ENCODE results near the gene RALGAPA1.
"Not testable (repeated sequence)": the region's sequence is repeated elsewhere in the genome, so short reads cannot be mapped to it uniquely, and the experiment has no call there.

RALGAPA1 gene

DNA sequence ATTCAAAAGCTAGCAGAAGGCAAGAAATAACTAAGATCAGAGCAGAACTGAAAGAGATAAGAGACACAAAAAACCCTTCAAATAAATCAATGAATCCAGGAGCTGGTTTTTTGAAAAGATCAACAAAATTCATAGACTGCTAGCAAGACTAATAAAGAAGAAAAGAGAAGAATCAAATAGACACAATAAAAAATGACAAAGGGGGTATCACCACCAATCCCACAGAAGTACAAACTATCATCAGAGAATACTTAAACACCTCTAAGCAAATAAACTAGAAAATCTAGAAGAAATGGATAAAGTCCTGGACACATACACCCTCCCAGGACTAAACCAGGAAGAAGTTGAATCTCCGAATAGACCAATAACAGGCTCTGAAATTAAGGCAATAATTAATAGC is 189.6 kb downstream of the RALGAPA1 start:
- not testable (repeated sequence) for DNase-seq

DNA sequence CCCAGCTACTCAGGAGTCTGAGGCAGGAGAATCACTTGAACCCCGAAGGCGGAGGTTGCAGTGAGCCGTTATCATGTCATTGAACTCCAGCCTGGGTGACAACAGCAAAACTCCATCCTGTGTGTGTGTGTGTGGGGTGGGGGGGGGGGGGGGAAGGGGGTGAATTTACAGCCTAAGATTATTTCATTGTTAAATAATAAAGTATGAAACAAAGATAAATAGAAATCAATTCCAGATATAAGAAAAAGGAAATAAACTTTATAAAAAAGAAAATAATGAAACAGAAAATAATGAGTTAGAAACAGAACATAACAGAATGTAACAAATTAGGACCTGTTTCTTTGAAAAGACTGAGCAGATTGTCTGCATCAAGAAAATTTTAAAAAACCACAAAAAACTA is 191.6 kb downstream of the RALGAPA1 start:
- DNase-seq = no peak

DNA sequence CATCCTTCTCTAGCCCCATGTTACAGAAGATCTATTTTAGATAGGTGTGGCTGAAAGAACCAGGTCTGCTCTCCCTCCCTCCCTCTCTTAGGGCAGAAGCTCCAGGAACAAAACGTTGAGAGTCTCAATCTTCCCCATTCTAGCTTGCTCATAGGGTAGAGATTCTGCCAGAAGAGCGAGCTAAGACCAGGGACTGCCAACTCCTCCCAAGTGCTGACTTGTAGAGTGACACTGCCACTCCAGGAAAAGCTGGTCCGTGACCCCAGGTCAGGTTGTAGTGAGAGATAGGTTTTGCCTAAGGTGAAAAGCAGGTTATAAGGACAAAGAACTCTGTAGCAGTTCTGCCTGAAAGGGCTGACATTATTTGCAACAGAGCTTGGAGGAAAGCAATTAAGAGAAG is 201.7 kb downstream of the RALGAPA1 start:
- no peak for DNase-seq

DNA sequence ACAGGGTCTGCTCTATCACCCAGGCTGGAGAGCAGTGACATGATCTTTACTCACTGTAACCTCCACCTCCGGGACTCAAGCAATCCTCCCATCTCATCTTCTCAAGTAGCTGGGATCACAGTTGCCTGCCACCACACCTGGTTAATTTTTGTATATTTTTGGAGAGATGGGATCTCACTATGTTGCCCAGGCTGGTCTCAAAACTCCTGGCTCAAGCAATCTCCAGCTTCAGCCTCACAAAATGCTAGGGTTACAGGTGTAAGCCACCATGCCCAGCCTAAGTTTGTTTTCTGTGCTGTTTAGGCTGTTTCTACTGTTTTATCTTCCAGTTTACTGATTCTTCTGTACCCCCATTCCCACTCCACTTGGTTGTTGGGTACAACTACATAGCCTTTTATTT is 208.8 kb downstream of the RALGAPA1 start:
- DNase-seq = no peak

DNA sequence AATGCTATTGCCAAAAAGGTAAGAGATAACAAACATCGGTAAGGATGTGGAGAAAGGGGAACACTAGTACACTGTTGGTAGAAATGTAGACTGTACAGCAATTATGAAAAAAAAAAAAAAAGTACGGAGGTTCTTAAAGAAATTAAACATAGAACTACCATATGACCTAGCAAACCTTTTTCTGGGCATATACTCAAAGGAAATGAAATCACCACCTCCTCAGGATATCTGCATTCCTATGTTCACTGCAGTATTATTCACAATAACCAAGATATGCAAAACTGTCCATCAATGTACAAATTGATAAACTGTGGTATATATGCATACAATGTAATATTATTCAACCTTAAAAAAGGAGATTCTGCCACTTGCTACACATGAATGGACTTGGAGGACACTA is 214.5 kb downstream of the RALGAPA1 start:
- DNase-seq = no peak

DNA sequence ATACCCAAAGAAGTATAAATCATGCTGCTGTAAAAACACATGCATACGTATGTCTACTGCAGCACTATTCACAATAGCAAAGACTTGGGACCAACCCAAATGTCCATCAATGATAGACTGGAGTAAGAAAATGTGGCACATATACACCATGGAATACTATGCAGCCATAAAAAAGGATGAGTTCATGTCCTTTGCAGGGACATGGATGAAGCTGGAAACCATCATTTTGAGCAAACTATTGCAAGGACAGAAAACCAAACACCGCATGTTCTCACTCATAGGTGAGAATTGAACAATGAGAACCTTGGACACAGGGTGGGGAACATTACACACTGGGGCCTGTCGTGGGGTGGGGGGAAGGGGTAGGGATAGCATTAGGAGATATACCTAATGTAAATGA is 221.7 kb downstream of the RALGAPA1 start:
- DNase-seq = not testable (repeated sequence)

DNA sequence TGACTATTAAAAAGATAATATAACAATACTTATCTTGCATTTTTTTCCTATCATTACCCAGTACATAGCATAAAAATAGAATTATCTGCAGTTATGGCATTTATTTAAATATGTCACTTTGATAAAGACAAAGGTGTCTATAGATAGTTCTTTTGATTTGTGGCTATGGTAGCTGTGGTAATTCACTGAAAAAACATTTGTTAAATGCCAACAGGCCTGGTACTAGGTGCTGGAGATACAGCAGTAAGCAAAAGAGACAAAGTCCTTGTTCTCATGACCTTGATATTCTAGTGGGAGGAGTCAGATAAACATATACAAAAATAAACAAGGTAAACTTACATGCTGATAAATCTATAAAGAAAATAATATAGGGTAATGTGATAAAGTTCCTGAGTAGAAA is 230.5 kb downstream of the RALGAPA1 start:
- no peak for DNase-seq

DNA sequence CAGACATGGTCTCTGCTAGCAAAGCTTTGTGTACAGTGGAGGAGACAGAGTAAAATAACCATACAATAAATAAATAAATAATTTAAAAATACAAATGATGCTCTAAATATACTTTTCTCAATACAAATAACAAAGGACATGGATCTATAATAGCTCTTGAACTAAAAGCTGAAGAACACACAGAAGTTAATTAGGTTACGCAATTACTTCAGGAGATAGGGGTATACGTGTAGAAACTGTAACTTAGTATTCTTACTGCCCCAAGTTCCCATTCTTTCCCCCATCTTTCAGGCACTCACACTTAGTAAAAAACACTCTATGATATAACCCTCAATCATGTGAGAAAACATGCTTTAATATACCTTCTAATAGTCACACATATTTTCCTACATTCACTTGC is 231.0 kb downstream of the RALGAPA1 start:
- no peak for DNase-seq

DNA sequence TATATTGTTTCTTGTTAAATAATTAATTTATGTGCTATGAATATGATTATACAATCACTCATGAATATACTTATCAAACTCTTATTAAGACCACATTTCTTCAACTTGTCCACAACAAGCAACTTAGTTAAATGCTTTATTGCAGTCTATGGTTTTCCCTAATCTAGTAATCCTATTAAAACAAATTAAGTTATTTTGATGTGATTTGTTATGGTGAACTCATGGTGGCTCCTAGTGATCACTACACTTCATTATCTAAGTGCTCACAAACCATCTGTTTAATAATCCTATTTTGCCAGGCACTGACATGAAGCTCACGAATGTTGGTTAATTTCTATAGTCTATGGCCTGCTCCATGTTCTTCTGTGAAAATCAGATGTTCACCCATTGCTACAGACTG is 232.2 kb downstream of the RALGAPA1 start:
- no peak for DNase-seq

DNA sequence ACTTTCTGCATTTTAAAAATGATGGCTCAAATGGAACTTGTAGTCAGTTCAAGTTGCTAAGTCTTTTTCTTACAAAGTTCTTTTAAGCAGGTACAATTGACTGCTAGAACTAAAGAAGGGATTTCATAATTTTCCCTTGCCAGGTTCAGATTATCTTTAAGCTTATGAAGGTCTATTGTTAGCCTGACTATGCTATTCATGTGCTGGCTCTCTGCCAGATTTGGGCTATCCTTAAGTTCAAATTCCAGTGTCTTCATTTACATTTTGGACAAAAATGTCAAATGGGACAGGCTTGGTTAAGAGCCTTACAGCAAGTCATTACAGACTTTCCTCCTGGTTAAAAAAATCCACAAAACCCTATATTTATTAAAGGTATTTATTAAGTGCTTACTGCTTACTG is 232.8 kb downstream of the RALGAPA1 start:
- DNase-seq = no peak

DNA sequence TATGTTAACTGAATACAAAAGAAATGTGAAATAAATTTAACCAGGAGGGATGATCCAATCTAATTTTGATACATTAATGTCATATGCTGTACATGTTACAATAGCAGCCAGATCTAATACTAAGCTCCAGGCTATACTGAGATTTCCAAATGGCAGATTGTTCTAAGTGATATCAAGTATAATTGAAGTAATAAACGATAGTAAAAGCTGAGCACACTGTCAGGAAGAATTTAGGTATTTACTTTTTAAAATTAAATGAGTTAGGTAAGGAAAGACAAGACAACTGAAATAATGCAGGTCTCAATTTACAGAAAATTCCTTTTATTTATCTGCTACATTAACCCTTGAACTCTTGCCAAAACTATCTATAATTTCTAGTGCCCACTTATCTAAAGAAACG is 235.2 kb downstream of the RALGAPA1 start:
- no peak for DNase-seq

DNA sequence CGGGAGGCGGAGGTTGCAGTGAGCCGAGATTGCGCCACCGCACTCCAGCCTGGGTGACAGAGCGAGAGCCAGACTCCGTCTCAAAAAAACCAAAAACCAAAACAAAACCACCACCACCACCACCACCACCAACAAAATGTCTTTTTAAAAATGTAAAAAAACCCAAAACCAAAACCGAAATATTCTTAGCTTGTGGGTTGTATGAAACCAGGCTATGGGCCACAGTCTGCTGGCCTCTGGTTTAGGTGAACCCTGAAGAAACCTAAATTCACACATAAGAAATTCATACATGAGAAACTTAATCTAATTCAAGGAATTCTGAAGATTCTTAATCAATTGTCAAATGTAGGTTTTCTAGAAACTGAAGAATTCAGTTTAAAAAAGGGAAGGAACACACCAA is 237.5 kb downstream of the RALGAPA1 start:
- DNase-seq = no peak

DNA sequence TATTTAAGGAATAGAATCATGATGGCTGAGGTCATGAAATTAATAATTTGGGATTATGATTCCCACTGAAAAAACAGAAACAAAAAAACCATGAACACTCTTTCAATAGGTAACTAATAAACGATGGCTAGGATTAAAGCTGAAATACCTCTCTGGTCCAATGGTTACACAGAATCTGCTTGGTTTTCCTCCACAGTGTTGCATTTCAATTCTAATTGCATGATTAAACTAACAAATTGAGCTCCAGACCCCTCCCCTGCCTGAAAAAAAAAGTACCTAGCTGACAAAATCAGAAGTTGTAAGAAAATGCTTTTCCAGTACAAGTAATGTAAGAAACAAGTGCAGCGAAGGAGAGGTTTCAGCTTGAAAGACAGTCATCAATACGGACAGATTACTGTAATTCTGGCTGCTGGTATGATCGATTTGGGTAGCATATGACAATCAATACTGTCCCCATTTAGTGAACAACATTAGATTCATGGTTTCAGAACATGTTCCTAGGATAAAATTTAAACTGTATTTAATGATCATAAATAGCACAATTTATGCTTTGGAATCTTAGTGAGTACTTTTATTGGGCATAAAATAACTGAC is 243.1 kb downstream of the RALGAPA1 start:
- no peak for DNase-seq

DNA sequence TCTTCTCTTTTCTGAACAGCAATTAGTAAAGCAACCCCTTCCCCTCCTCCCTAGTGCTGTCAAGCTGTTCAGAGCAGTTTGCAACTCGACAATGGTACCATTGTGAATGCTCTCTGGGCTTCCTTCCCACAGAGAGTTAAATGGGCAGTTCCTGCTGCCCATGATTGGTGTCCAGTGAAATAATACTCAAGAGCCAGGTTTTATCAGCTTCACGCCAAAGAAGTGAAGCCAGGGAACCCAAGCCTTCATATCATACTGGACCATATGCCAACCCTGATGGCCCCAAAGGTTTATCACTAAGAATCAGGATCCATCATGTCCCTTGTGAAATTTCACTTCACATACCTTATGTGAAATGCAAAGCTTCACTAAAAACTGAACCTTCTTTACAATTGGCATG is 250.4 kb downstream of the RALGAPA1 start:
- peak; percentile 64 for DNase-seq

DNA sequence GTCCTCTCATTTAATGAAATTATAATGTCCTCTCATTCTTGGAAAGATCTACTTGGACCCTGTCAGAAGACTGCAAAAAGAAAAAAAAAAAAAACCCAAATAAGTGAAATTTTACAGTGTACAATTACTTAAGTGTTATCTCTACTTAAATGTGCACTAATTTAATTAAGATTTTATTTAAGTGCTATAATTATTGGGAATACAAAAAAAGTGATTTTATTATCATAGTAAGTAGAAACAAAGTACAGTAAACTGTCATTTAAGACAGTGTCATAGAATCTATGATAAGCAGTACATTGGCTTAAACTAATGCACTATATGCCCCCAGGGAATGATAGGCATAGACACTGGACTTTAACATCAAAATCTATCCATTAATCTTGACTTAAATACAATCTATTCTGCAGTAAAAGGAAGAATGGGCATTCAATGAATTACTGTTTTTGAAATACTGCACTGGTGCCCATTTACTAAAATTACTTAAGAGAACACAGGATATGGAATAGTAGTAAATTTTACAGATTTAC is 251.8 kb downstream of the RALGAPA1 start:
- DNase-seq = no peak

DNA sequence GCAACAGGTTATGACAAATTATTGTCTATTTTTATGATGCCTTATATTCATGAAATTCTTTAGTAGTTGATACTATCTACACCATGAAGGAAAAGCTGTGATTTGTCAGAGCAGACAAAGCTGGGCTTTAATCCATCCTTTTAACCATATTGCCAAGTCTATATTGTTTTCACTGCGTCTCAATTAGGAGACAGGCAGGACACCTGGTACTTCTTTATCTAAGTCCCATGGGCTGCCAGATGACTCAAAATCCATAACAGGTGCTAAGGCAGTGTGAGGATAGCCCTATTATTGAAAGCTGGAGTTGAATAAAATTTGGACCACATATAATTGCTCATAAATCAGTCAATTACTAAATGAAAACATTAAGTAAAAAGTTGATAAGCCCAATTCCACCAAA is 252.5 kb downstream of the RALGAPA1 start:
- DNase-seq = no peak

DNA sequence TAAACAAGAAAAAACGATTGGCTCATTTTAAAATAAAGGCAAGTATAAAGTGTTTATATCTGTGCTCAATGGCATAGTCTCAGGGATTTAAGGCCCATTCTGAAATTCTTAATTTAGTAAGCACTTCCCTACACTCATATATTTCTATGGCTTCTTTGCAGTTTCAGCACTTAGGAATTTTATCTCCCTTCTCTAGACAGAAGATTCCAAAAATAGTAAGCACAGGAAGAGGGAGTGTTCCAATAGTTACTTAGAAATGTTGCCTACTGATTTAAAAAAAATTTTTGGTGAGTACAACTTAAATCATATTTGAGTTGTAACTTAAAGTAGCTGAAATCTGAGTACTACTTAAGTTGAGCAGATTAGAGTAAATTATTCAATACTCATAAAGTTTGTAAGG is 255.3 kb downstream of the RALGAPA1 start:
- no peak for DNase-seq

DNA sequence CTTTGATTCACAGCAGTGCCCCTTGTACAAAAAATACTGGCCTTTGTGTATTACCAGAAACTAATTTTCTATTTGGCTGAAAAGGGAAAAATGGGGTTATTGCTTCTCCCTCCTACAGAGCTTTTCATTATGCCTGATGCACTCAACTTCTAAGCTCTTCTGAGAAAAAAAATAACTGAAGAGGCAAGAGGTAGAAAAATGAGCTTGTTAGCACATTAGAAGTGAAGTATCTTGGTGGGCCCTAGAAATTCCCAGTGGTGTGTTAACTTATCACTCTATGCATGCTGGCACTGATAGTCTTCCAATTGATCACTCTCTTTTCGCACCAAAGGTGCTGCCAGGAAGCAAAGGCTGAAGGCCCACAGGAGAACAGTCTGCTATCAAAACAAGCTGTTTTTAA is 258.0 kb downstream of the RALGAPA1 start:
- DNase-seq = no peak

DNA sequence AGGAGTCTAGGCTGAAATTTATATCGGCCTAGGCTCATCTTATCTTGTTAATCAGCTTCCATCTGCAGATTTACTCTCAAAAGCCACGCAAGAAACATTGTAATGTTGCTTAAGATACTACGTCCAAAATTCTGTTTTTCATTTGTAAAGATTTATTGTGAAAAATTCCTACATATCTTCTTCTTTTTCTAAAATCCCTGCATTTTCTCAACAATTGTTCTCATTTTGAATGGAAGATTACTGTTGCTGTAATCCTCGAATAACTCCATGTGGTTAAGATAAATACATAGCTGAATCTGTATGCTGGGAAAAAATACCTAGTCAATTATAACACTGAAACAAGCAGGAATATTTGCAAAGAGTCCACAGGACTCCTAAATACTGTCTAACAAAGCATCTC is 259.5 kb downstream of the RALGAPA1 start:
- no peak for DNase-seq

DNA sequence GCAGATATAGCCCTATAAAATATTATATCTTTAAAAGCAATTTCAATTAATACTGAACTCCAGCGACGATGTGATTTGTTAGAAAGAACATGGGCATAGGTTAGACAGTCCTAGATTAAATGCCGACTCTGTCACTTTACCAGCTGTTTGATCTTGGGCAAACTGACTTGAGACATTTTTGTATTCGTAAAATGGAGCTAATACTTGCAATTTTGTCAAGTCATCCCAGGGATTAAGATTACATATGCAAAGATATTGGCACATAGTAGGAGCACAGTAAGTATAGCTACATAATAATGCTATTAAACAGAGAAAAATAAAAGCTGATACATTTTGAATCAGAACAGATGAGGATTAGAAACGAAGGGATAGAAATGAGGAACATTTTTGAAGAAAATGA is 266.1 kb downstream of the RALGAPA1 start:
- no peak for DNase-seq

DNA sequence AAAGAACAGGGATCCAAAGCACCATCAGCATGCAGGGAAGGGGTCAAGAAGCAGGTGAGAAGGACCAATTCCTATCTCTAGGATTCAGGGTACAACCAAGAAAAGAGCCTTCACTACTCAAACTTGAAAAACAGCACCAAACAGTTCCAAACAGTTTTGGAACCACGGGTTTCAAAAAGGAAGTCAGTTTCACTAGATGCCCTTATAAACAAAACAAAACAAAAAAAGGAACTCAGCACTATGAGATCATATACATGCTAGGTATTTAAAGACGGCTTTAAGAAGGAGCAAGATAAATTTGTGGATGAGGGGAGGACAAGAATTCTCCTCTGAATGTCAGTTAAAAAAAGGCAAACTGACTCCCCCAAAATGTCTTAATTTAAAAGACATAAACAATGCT is 269.1 kb downstream of the RALGAPA1 start:
- DNase-seq = no peak

DNA sequence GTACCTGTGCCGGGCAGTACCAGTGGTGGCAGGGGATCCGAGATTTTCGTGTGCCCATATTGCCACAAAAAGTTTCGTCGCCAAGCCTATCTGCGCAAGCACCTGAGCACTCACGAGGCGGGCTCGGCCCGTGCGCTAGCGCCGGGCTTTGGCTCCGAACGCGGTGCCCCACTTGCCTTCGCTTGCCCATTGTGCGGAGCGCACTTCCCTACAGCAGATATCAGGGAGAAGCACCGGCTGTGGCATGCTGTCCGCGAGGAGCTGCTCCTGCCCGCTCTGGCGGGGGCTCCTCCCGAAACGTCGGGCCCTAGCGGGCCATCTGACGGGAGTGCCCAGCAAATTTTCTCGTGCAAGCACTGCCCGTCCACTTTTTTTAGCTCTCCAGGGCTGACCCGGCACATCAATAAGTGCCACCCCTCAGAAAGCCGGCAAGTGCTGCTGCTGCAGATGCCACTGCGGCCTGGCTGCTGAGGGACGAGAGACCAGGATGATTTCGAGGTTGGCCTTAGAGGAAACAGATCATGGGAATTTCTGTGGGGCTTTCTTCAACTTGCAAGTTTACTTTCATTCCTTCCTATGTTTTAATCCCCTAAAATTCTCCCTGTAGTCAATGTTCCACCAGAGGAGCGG is 273.5 kb downstream of the RALGAPA1 start:
- no peak for DNase-seq

DNA sequence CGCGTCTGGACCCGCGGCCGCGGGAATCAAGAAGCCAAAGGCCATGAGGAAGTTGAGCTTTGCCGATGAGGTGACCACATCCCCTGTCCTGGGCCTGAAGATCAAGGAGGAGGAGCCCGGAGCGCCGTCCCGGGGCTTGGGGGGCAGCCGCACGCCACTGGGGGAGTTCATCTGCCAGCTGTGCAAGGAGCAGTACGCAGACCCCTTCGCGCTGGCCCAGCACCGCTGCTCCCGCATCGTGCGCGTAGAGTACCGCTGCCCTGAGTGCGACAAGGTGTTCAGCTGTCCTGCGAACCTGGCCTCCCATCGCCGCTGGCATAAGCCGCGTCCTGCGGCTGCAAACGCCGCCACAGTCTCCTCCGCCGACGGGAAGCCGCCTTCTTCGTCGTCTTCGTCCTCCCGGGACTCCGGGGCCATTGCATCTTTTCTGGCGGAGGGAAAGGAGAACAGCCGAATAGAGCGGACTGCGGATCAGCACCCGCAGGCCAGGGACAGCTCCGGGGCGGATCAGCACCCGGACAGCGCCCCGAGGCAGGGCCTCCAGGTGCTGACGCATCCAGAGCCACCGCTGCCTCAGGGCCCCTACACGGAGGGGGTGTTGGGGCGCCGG is 274.1 kb downstream of the RALGAPA1 start:
- peak; percentile 5 for DNase-seq

DNA sequence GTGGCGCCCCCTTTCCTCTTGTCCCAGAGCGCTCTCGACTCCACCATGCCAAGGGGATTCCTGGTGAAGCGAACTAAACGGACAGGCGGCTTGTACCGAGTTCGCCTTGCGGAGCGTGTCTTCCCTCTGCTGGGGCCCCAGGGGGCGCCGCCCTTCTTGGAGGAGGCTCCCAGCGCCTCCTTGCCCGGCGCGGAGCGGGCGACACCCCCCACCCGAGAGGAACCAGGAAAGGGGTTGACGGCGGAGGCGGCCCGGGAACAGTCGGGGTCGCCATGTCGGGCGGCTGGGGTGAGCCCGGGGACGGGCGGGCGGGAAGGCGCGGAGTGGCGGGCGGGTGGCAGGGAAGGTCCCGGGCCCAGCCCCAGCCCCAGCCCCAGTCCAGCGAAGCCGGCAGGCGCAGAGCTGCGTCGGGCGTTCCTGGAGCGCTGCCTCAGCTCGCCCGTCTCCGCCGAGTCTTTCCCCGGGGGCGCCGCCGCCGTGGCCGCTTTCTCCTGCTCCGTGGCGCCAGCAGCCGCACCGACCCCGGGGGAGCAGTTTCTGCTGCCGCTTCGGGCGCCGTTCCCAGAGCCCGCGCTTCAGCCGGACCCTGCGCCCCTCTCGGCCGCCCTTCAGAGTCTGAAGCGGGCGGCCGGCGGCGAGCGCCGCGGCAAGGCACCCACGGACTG is 274.8 kb downstream of the RALGAPA1 start:
- DNase-seq = no peak
